Dedifferentiated amniotic fluid mesenchymal stem cell (primary cell): ENCODE measurements around the gene VPS13D.

ENCODE experiments used
- DNase-seq: peaks from one replicate; pipeline ENCODE4 v3.0.0-alpha.2; 2016; ENCODE audit errors: extremely low spot score

The VPS13D gene

GRCh38 chr1:12231276-12231595 lies 1.4 kb downstream of the VPS13D start:
- no peak for DNase-seq

- DNase-seq = no peak
Observed at GRCh38 chr1:12232221-12232620, 2.4 kb downstream of the VPS13D start.

- DNase-seq = no peak
Observed at GRCh38 chr1:12244078-12244477, 14.2 kb downstream of the VPS13D start.

- no peak for DNase-seq
Observed at GRCh38 chr1:12244585-12244984, 14.8 kb downstream of the VPS13D start.

- no peak for DNase-seq
Observed at GRCh38 chr1:12245116-12245515, 15.3 kb downstream of the VPS13D start.

- DNase-seq = no peak
Observed at GRCh38 chr1:12245733-12246132, 15.9 kb downstream of the VPS13D start.

- DNase-seq = no peak
Observed at GRCh38 chr1:12246584-12246983, 16.8 kb downstream of the VPS13D start.

GRCh38 chr1:12249181-12249580 lies 19.4 kb downstream of the VPS13D start:
- DNase-seq = peak; percentile 22

GRCh38 chr1:12249748-12250147 lies 19.9 kb downstream of the VPS13D start:
- DNase-seq = no peak

- DNase-seq = peak; percentile 30
Observed at GRCh38 chr1:12251442-12251841, 21.6 kb downstream of the VPS13D start.

- no peak for DNase-seq
Observed at GRCh38 chr1:12255913-12256312, 26.1 kb downstream of the VPS13D start.

GRCh38 chr1:12258272-12258671 lies 28.4 kb downstream of the VPS13D start:
- no peak for DNase-seq

GRCh38 chr1:12269351-12269750 lies 39.5 kb downstream of the VPS13D start:
- DNase-seq = no peak

GRCh38 chr1:12271033-12271432 lies 41.2 kb downstream of the VPS13D start:
- DNase-seq = no peak

GRCh38 chr1:12272770-12273169 lies 42.9 kb downstream of the VPS13D start:
- DNase-seq = no peak

GRCh38 chr1:12275370-12275769 lies 45.5 kb downstream of the VPS13D start:
- no peak for DNase-seq

GRCh38 chr1:12276225-12276624 lies 46.4 kb downstream of the VPS13D start:
- no peak for DNase-seq

- DNase-seq = no peak
Observed at GRCh38 chr1:12279003-12279402, 49.2 kb downstream of the VPS13D start.

- no peak for DNase-seq
Observed at GRCh38 chr1:12279728-12280464, 50.1 kb downstream of the VPS13D start.

GRCh38 chr1:12282142-12282541 lies 52.3 kb downstream of the VPS13D start:
- DNase-seq = no peak

GRCh38 chr1:12284486-12284885 lies 54.7 kb downstream of the VPS13D start:
- no peak for DNase-seq

- no peak for DNase-seq
Observed at GRCh38 chr1:12285496-12286143, 55.8 kb downstream of the VPS13D start.

GRCh38 chr1:12287869-12288268 lies 58.0 kb downstream of the VPS13D start:
- DNase-seq = no peak

GRCh38 chr1:12290828-12291227 lies 61.0 kb downstream of the VPS13D start:
- DNase-seq = no peak
